Skeletal muscle satellite cell (primary cell): Measurements from ENCODE around the gene GRIK5.

Experiments used
- H3K27me3 ChIP-seq: 2 replicates; pipeline ENCODE4 v1.7.0; 2013; ENCODE audit warnings: low read length; ENCODE audit not compliant: control insufficient read depth, insufficient read depth
- H3K36me3 ChIP-seq: 2 replicates; pipeline ENCODE4 v1.7.0; 2013; ENCODE audit warnings: mild to moderate bottlenecking, control low read depth, low read length; ENCODE audit not compliant: insufficient read depth
- H3K4me1 ChIP-seq: 2 replicates; pipeline ENCODE4 v1.7.0; 2013; ENCODE audit warnings: low read length; ENCODE audit not compliant: control insufficient read depth, insufficient read depth
- H3K4me2 ChIP-seq: 2 replicates; pipeline ENCODE4 v1.7.0; 2013; ENCODE audit warnings: mild to moderate bottlenecking, low read length
- H3K4me3 ChIP-seq: 2 replicates; pipeline ENCODE4 v1.7.0; 2013; ENCODE audit warnings: low read length
- H3K9ac ChIP-seq: 2 replicates; pipeline ENCODE4 v1.7.0; 2013; ENCODE audit warnings: mild to moderate bottlenecking, low read depth, low read length, moderate library complexity
- H3K9me3 ChIP-seq: replicated peaks from 2 replicates; pipeline ENCODE4 v1.7.0; 2013; ENCODE audit warnings: mild to moderate bottlenecking, control low read depth, low read length

GRIK5 gene

DNA sequence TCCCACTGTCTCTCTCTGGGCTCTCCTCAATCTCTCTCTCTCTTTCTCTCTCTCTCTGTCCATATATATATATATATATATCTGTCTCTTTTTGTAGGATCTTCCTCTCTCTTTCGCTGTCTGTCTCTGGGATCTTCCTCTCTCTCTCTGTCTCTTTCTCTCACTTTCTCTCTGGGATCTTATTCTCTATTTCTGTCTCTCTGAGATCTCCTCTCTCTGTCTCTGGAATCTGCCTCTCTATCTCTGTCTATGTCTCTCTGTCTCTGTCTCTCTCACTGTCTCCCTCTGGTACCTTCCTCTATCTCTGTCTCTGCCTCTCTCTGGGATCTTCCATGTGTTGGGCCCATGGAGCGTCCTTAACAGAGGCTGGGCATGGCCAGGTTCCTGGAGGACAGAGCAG, 79.4 kb downstream of the GRIK5 start:
- Histone ChIP-seq H3K9ac (no peak overlapping the region), H3K4me3 (no peak overlapping the region), H3K9me3 (no peaks in the 10 kb centered on the region), H3K36me3 (no peaks in the 10 kb centered on the region), H3K4me2 (no peak overlapping the region), H3K27me3 (peaks cover 57% of the 10 kb centered on the region), H3K4me1 (no peaks in the 10 kb centered on the region)

GRCh38 chr19:41990028-41990427, 80.0 kb downstream of the GRIK5 start:
- Histone ChIP-seq H3K4me2 (no peak overlapping the region), H3K4me3 (no peak overlapping the region), H3K9me3 (no peaks in the 10 kb centered on the region), H3K27me3 (peaks cover 51% of the 10 kb centered on the region), H3K9ac (no peak overlapping the region), H3K4me1 (no peaks in the 10 kb centered on the region), H3K36me3 (no peaks in the 10 kb centered on the region)

DNA sequence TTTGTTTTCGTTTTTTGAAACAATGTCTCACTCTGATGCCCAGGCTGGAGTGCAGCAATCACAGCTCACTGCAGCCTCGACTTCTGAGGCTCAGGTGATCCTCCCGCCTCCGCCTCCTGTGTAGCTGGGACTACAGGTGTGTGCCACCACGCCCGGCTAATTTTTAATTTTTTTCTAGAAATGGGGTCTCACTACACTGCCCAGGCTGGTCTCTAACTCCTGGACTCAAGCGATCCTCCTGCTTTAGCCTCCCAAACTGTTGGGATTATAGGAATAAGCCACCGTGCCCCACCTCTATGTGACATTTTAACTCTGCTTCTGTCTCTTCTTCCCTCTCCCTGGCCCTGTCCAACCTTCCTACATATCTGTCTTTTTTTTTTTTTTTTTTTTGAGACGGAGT, 81.1 kb downstream of the GRIK5 start:
- Histone ChIP-seq H3K36me3 (no peaks in the 10 kb centered on the region), H3K9me3 (no peaks in the 10 kb centered on the region), H3K27me3 (peaks cover 46% of the 10 kb centered on the region), H3K9ac (no peak overlapping the region), H3K4me3 (no peak overlapping the region), H3K4me1 (no peaks in the 10 kb centered on the region), H3K4me2 (no peak overlapping the region)

- no peaks in the 10 kb centered on the region for H3K36me3 ChIP-seq
- no peak overlapping the region for H3K4me3 ChIP-seq
- peaks cover 34% of the 10 kb centered on the region for H3K27me3 ChIP-seq
Observed at GRCh38 chr19:41987141-41987860, 82.7 kb downstream of the GRIK5 start.

GRCh38 chr19:41984961-41985360, 85.0 kb downstream of the GRIK5 start:
- Histone ChIP-seq H3K4me2 (no peak overlapping the region), H3K27me3 (peaks cover 24% of the 10 kb centered on the region), H3K4me3 (no peak overlapping the region), H3K9me3 (no peaks in the 10 kb centered on the region), H3K9ac (no peak overlapping the region), H3K36me3 (no peaks in the 10 kb centered on the region), H3K4me1 (no peaks in the 10 kb centered on the region)

More at GRCh38 chr19:41987141-41987860, 82.7 kb downstream of the GRIK5 start:
- H3K9ac ChIP-seq: no peak overlapping the region
- H3K4me2 ChIP-seq: no peak overlapping the region
- no peaks in the 10 kb centered on the region for H3K9me3 ChIP-seq
- H3K4me1 ChIP-seq: no peaks in the 10 kb centered on the region

DNA sequence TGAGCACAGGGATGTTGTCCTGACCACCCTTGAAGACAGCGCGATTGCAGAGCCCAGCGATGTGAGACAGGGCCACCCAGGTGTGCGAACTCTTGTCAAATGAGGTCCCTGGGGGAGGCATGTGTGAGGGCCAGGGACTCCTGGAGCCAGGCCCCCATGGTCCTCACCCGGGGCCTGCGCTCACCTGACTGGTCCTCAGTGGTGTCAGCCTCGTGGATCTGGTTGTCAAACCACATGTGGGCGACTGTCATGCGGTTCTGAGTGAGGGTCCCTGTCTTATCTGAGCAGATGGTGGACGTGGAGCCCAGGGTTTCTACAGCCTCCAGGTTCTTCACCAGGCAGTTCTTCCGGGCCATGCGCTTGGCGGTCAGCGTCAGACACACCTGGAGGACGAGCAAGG, 88.3 kb downstream of the GRIK5 start:
- Histone ChIP-seq H3K36me3 (no peaks in the 10 kb centered on the region), H3K4me2 (no peak overlapping the region), H3K9me3 (no peaks in the 10 kb centered on the region), H3K4me1 (no peaks in the 10 kb centered on the region), H3K9ac (no peak overlapping the region), H3K27me3 (peaks cover 5% of the 10 kb centered on the region), H3K4me3 (no peak overlapping the region)

GRCh38 chr19:41978470-41978869, 91.5 kb downstream of the GRIK5 start:
- Histone ChIP-seq H3K9me3 (no peaks in the 10 kb centered on the region), H3K27me3 (peaks cover 5% of the 10 kb centered on the region), H3K9ac (no peak overlapping the region), H3K4me2 (no peak overlapping the region), H3K4me3 (no peak overlapping the region), H3K36me3 (no peaks in the 10 kb centered on the region), H3K4me1 (no peaks in the 10 kb centered on the region)

GRCh38 chr19:41977916-41978315, 92.1 kb downstream of the GRIK5 start:
- Histone ChIP-seq H3K9ac (no peak overlapping the region), H3K27me3 (peaks cover 5% of the 10 kb centered on the region), H3K4me3 (no peak overlapping the region), H3K36me3 (no peaks in the 10 kb centered on the region), H3K4me2 (no peak overlapping the region), H3K4me1 (no peaks in the 10 kb centered on the region), H3K9me3 (no peaks in the 10 kb centered on the region)

DNA sequence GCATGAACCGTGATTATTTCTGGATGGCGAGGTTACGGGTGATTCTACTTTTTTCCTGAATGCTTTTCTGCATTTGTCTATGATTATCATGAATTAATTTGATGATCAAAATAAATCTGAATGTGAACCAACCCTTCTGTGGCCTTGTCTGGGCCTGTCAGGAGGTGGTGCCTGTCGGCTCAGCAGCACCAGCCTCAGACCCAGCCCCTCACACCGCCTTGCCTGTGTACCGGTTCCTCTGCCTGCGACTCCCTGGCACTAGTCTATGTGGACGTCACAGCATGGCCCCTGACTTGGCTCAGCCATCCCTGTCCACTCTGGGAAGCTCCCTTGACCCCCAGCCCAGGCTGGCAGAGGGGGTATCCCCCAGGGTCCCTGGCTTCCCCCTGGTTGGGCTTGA, 95.4 kb downstream of the GRIK5 start:
- Histone ChIP-seq H3K4me2 (no peak overlapping the region), H3K4me3 (no peak overlapping the region), H3K9ac (no peak overlapping the region), H3K9me3 (no peaks in the 10 kb centered on the region), H3K27me3 (peaks cover 3% of the 10 kb centered on the region), H3K36me3 (no peaks in the 10 kb centered on the region), H3K4me1 (no peaks in the 10 kb centered on the region)

DNA sequence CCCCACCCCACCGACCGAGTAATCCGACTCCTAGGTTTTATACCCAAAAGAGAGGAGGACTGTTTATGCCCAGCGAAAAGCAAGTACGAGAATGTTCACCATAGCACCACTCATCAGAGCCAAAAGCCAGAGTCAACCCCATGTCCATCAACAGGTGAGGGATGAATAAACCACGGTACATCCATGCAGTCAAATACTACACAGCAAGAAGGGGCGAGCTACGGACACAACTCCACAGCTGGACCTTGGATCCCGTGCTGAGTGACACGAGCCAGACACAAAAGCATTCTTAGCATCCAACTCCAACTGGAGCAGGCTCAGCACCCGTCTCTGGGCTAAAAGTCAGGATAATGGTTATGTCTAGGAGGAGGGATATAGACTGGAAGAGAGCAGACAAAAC, 98.6 kb downstream of the GRIK5 start:
- Histone ChIP-seq H3K4me2 (no peak overlapping the region), H3K36me3 (no peaks in the 10 kb centered on the region), H3K9ac (no peak overlapping the region), H3K9me3 (no peaks in the 10 kb centered on the region), H3K4me3 (no peak overlapping the region), H3K27me3 (peaks cover 17% of the 10 kb centered on the region), H3K4me1 (no peaks in the 10 kb centered on the region)

GRCh38 chr19:41969772-41970458, 100.1 kb downstream of the GRIK5 start:
- Histone ChIP-seq H3K36me3 (no peaks in the 10 kb centered on the region), H3K9ac (no peak overlapping the region), H3K27me3 (peaks cover 26% of the 10 kb centered on the region), H3K4me2 (no peak overlapping the region), H3K4me1 (no peaks in the 10 kb centered on the region), H3K4me3 (no peak overlapping the region), H3K9me3 (no peaks in the 10 kb centered on the region)
